GM08714 (cell line): ENCODE results near the gene DRAP1.

Source experiments
- H3K4me3 ChIP-seq: fragments of 200-500 bp; sonication (Bioruptor generic); 2 replicates; pipeline ENCODE4 v1.5.1; 2014; ENCODE audit warnings: mild to moderate bottlenecking, low read length, inconsistent platforms
- ZNF274 ChIP-seq: IDR thresholded peaks from 2 replicates; pipeline ENCODE4 v1.6.1; 2012; ENCODE audit warnings: mild to moderate bottlenecking, low read depth, low read length

Gene DRAP1

DNA sequence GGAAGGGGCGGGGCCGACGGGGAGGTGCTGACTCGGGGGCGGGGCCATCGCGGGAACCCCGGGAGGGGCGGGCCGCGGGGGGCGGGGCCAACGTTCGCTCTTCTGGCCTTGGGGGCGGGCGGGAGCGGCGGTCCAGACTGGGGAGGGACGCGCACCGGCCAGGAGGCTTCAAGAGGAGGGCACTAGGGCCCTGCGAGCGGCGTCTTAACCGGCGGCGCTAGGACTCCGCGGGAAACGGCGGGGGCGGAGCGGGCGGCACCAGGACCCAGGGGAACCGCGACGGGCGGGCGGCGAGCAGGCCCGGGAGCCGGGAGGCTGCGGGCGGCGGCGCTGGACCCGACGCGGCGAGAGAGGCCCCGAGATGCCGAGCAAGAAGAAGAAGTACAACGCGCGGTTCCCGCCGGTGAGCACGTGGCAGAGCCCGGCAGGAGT, at the start of gene DRAP1:
DRAP1 (plus strand) TSS at position 286 of the 432 bp plus-strand sequence; CDS start at position 362, 76 bp downstream.
- peak within 1 kb of the TSS; percentile 87 for H3K4me3 ChIP-seq
- no peak for TF ChIP-seq ZNF274

DNA sequence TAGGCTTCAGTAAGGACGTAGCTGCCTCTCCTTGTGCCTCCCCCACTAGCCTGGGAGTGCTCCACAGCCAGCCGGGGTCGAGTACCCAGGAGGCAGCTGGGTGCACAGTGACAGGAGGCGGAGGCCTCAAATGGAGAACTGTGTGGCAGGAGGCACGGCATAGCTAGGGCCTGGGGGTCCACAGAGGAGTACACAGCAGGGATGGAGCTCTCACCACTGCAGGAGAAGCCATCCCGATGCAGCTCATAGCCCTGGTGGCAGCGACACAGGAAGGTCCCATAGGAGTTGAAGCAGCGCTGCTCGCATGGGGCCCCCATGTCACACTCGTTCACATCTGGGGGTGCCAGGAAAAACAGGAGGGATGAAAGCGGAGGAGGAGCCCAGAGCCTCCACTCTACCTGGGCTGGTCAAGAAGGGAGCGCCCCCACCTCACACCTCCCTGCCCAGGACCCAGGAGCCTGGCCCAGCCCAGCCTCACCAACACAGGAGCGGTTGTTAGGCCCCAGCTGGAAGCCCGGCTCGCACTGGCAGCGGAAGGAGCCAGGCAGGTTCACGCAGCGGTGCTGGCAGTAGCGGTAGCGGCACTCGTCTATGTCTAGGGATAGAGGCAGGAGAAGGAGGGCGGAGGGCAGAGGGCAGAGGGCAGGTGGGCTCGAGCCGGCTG, 49.5 kb upstream of the DRAP1 start:
- no peak for TF ChIP-seq ZNF274
- no peak overlapping the region for H3K4me3 ChIP-seq

- TF ChIP-seq ZNF274 = no peak
- H3K4me3 ChIP-seq = no peak overlapping the region
Measured at GRCh38 chr11:65870307-65870658, 48.9 kb upstream of the DRAP1 start.

DNA sequence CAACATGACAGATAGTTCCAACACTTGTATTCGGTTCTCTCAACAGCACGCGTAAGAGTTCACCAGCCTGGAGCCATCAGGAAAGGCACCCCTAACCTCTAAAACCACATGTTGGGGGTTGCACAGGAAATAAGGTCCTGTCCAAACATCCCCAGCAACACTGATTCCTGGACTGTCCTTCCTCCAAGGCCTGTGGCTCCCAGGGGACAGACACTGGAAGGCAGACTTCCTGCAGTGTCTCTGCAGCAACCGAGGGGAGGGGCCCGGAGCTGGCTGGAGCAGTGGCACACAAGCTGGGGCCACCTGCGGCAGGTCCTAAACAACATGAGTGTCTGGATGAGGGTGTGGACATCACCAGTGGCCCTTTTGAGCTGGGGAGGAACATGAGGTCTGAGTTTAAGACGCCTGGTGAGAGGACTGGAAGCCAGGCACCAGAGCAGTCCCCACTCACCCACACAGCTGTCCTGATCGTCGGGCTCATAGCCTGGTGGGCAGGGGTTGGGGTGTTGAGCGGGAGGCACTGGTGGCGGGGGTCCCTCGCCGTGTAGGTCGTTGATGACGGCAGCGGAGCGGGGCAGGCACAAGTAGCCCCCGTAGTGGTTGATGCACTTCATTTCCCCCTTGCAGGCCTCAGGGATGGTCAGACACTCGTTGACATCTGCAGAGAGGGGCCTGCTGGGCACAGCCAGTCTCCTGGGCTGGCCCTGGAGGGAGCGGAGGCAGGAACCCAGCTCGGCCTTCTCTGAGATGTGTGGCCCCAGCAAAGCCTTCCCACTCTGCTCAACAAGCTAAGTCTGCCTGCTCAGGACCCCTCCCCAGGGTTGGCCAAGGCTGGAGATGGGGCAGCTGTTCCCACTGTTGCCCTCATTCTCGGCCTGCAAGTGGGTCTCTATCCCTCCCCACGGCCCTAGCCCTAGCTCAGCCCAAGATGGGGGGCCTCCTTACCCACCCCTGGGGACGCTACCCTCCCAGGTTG, 48.2 kb upstream of the DRAP1 start:
- no peak overlapping the region for H3K4me3 ChIP-seq
- TF ChIP-seq ZNF274 = no peak

- no peak for TF ChIP-seq ZNF274
- H3K4me3 ChIP-seq = no peak overlapping the region
Measured at GRCh38 chr11:65871811-65872548, 47.2 kb upstream of the DRAP1 start.

DNA sequence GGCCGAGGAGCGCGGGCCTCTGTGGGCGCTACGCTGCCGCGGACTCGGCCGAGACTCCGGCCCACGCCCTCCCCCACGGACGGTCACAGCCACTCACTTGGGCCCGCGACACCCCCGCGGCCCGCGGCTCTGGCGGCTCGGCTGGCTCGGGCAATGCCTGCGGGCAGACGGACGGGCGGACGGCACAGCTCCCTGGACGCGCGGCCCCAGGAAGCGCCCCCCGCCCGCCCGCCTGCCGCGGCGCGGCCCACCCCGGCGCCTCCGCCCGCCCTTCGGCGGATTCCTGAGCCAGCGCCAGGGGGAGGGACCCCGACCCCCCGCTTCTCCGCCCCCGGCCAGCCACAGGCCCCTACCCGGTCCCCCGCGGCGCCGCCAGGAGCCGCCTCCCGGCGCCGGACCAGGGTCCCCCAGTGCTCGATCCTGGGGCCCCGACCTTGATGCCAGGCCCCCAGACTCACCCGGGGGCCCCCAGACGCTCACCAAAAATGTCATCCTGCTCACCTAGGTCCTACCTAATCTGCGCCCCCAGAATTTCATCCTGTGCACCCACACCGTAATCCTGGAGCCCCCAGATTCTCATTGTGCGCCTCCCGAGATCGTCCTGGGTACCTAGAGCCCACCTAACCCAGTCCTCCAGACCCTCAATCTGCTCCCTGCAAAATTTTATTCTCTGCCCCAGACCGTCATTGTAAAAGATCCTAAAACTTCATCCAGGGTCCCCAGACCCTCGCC, 46.5 kb upstream of the DRAP1 start, which contains the start of gene EFEMP2:
EFEMP2 (minus strand) TSS at position 215 of the 732 bp plus-strand sequence. CDS start 446 bp downstream, outside the sequence.
- peak within 1 kb of the TSS; percentile 39; the same call in 1 of the 2 replicates for H3K4me3 ChIP-seq
- TF ChIP-seq ZNF274 = no peak

- peak overlapping the region; percentile 39; the same call in 1 of the 2 replicates for H3K4me3 ChIP-seq
- no peak for TF ChIP-seq ZNF274
Measured at GRCh38 chr11:65873318-65874156, 45.7 kb upstream of the DRAP1 start.

DNA sequence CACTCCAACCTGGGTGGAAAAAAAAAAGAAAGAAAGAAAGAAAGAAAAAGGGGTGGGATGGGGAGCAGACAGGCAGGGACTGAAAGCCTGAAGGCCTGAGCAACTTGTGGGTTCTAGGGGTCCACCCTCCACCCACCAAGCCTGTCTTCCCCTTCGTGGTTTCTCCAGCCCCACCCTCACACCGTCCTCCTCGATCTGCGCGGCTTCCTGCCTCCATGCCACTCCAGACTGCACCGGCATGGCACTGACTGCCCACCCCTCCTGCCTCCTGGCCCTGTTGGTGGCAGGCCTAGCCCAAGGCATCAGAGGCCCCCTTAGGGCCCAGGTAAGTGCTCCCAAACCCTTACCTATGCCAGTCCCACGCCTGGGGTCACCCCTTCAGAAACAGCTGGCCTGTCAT, 39.6 kb upstream of the DRAP1 start, which contains the start of gene CTSW:
CTSW (plus strand) TSS at position 221 of the 400 bp plus-strand sequence; CDS start at position 239, 18 bp downstream.
- H3K4me3 ChIP-seq = no peak within 1 kb of the TSS

GRCh38 chr11:65880027-65880426, 39.2 kb upstream of the DRAP1 start:
- no peak overlapping the region for H3K4me3 ChIP-seq
- no peak for TF ChIP-seq ZNF274

More for the DNA sequence above, 39.6 kb upstream of the DRAP1 start, which contains the start of gene CTSW:
- no peak for TF ChIP-seq ZNF274

DNA sequence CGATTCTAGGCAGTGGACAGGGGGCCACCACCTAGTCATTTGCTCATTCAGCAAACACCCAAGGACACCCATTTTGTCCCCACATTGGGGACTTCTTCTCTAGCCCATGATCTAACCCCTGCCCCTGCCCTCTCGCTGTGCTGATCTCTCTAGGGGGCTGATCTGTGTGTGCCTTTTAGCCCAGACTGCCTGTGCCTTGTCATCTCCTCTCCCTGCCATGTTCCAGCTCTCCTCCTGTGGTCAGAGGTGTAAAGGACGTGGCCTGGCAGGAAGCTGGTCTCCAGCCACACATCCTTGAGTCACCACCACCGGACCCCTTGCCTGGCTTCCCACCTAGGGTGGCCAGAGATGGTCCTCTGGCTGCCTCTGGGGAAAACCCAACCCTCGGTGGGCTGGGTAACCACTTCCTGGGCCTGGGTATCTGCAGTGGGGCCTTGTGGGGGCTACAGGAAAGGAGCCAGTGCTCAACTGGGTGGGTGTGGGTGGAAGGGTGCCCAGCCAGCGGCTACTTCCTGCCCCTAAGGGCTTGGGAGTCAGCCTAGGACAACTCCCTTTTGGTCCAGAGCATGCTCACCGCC, 38.3 kb upstream of the DRAP1 start:
- no peak for TF ChIP-seq ZNF274
- H3K4me3 ChIP-seq = no peak overlapping the region

- H3K4me3 ChIP-seq = no peak overlapping the region
- TF ChIP-seq ZNF274 = no peak
Measured at GRCh38 chr11:65882120-65883057, 36.8 kb upstream of the DRAP1 start.
